ENCODE results near the gene C4orf51.

C4orf51 gene

GRCh38 chr4:145743641-145744040 is 63.7 kb downstream of the C4orf51 start:
- peaks cover 8% of the 10 kb centered on the region; the same call in 1 of the 2 replicates for H3K27me3 ChIP-seq
- TF ChIP-seq, protein P1, sequence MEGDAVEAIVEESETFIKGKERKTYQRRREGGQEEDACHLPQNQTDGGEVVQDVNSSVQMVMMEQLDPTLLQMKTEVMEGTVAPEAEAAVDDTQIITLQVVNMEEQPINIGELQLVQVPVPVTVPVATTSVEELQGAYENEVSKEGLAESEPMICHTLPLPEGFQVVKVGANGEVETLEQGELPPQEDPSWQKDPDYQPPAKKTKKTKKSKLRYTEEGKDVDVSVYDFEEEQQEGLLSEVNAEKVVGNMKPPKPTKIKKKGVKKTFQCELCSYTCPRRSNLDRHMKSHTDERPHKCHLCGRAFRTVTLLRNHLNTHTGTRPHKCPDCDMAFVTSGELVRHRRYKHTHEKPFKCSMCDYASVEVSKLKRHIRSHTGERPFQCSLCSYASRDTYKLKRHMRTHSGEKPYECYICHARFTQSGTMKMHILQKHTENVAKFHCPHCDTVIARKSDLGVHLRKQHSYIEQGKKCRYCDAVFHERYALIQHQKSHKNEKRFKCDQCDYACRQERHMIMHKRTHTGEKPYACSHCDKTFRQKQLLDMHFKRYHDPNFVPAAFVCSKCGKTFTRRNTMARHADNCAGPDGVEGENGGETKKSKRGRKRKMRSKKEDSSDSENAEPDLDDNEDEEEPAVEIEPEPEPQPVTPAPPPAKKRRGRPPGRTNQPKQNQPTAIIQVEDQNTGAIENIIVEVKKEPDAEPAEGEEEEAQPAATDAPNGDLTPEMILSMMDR (IDR thresholded peaks at IDR 0.05; ENCODE audit: low read depth, low read length), result no peak
- H3K4me1 ChIP-seq, result no peaks in the 10 kb centered on the region
- H3K9me3 ChIP-seq, result no peaks in the 10 kb centered on the region
- no peak overlapping the region for H3K4me3 ChIP-seq (ENCODE audit: low read depth, low read length)
- DNase-seq, result no peak
- H3K36me3 ChIP-seq, result no peaks in the 10 kb centered on the region

DNA sequence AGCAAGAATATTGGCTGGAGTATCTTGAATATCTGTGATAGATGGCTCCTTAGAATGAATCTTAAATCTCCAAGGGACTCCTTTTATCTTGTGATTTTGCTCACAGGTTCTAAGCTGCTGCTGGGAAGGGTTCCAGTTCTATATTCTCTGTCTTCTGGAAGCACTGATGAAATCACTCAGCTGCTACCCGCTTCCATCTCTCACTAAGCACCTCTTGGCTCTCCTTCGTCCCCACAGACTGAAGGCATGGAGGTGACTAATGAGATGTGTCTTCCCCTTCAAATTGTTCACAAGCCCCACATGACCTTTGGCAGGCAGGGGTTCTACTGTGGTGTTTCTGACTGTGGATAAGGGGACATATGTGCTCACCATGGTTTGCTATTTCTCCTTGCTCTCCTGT is 75.9 kb downstream of the C4orf51 start:
- Histone ChIP-seq H3K9me3 (no peaks in the 10 kb centered on the region), H3K4me3 (ENCODE audit: low read depth, low read length) (no peak overlapping the region), H3K4me1 (no peaks in the 10 kb centered on the region), H3K36me3 (peaks cover 7% of the 10 kb centered on the region), H3K27me3 (no peaks in the 10 kb centered on the region)
- no peak for DNase-seq
- TF ChIP-seq, protein P1 (IDR thresholded peaks at IDR 0.05; ENCODE audit: low read depth, low read length), result no peak

DNA sequence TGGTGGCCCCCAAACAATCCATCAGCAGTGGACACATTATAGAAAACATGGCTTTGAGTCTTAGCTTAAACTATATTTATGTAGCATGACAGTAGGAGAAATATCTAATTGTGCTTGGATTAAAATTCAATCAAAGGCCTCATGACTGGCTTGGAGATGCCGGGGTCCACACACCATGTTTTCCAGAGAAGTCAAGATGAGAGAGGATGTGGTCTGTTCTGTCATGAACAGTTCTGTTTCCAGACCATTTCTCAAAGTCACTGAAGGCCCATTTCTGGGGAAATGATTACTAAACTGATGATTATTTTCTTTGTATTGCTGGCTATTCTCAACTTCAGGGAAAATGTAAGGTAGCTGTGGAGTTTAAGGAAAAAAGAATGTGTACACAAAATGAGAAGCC is 76.3 kb downstream of the C4orf51 start:
- H3K9me3 ChIP-seq, result no peaks in the 10 kb centered on the region
- DNase-seq, result no peak
- no peaks in the 10 kb centered on the region for H3K27me3 ChIP-seq
- H3K4me1 ChIP-seq, result no peaks in the 10 kb centered on the region
- TF ChIP-seq, protein P1 (IDR thresholded peaks at IDR 0.05; ENCODE audit: low read depth, low read length), result no peak
- H3K36me3 ChIP-seq, result peaks cover 12% of the 10 kb centered on the region
- H3K4me3 ChIP-seq (ENCODE audit: low read depth, low read length), result no peak overlapping the region

- H3K9me3 ChIP-seq, result no peaks in the 10 kb centered on the region
- no peak for DNase-seq
- TF ChIP-seq, protein P1 (IDR thresholded peaks at IDR 0.05; ENCODE audit: low read depth, low read length), result no peak
- peaks cover 16% of the 10 kb centered on the region for H3K36me3 ChIP-seq
- H3K4me3 ChIP-seq (ENCODE audit: low read depth, low read length), result no peak overlapping the region
- H3K27me3 ChIP-seq, result no peaks in the 10 kb centered on the region
- H3K4me1 ChIP-seq, result no peaks in the 10 kb centered on the region
Measured at GRCh38 chr4:145757188-145757587, 77.2 kb downstream of the C4orf51 start.

DNA sequence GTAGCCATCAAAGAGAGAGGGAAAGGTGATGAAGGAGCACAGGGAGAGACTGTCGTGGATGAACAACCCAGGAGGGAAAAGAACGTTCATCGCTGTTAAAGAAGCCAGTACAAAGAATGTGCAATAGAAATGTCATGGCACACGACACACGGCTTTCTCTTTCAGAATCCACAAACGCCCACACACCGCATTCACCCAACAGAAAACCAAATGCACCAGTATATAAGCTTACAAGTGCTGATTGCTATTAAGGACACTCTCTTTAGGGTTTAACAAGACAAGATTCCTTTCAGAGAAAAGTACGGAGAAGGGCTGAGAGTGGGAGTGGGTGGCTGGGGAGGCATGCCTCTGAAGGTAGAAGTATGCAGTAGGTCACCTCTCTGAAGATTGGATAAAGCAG is 80.2 kb downstream of the C4orf51 start:
- no peak for DNase-seq
- TF ChIP-seq, protein P1 (IDR thresholded peaks at IDR 0.05; ENCODE audit: low read depth, low read length), result no peak
- H3K4me1 ChIP-seq, result no peaks in the 10 kb centered on the region
- no peaks in the 10 kb centered on the region for H3K27me3 ChIP-seq
- no peak overlapping the region for H3K4me3 ChIP-seq (ENCODE audit: low read depth, low read length)
- no peaks in the 10 kb centered on the region for H3K9me3 ChIP-seq
- H3K36me3 ChIP-seq, result peaks cover 36% of the 10 kb centered on the region

- H3K36me3 ChIP-seq, result peaks cover 45% of the 10 kb centered on the region
- TF ChIP-seq, protein P1 (IDR thresholded peaks at IDR 0.05; ENCODE audit: low read depth, low read length), result no peak
- H3K4me1 ChIP-seq, result no peaks in the 10 kb centered on the region
- H3K4me3 ChIP-seq (ENCODE audit: low read depth, low read length), result no peak overlapping the region
- H3K9me3 ChIP-seq, result no peaks in the 10 kb centered on the region
- DNase-seq, result no peak
- no peaks in the 10 kb centered on the region for H3K27me3 ChIP-seq
Measured at GRCh38 chr4:145760961-145761929, 81.3 kb downstream of the C4orf51 start.
